HepG2 (cell line): Measurements from ENCODE around the gene RNF8. TPM values are rescaled to one million over a fixed set of nuclear protein-coding genes. Genes with fewer than 3 reads are reported as not detected.
"Not testable (repeated sequence)": the region's sequence is repeated elsewhere in the genome, so short reads cannot be mapped to it uniquely, and the experiment has no call there.

Experiments used
- HDAC2 ChIP-seq: sonication (generic); formaldehyde crosslinking; IDR thresholded peaks from 2 replicates; pipeline ENCODE4 v1.4.0; 2020; ENCODE audit warnings: missing genetic modification reagents
- KAT8 ChIP-seq: IDR thresholded peaks from 2 replicates; pipeline ENCODE4 v1.6.1; 2016; ENCODE audit warnings: missing genetic modification reagents, missing compliant biosample characterization
- NR2C2 ChIP-seq: sonication (generic); formaldehyde crosslinking; IDR thresholded peaks from 2 replicates; pipeline ENCODE4 v1.4.0; 2020; ENCODE audit warnings: missing genetic modification reagents, mild to moderate bottlenecking, moderate library complexity, borderline replicate concordance
- PPARG ChIP-seq: conservative IDR thresholded peaks from 2 replicates; pipeline ENCODE4 v1.6.1; 2016; ENCODE audit warnings: missing biosample characterization, missing genetic modification reagents
- RARA ChIP-seq: IDR thresholded peaks from 2 replicates; pipeline ENCODE4 v1.6.1; 2016; ENCODE audit warnings: missing genetic modification reagents, missing compliant biosample characterization
- RXRA ChIP-seq: sonication (generic); formaldehyde crosslinking; IDR thresholded peaks from 2 replicates; pipeline ENCODE4 v1.5.1; 2020; ENCODE audit warnings: missing genetic modification reagents
- RXRB ChIP-seq: IDR thresholded peaks from 2 replicates; pipeline ENCODE4 v1.6.1; 2016; ENCODE audit warnings: borderline replicate concordance, missing genetic modification reagents, missing compliant biosample characterization
- SIX1 ChIP-seq: sonication (generic); formaldehyde crosslinking; IDR thresholded peaks from 2 replicates; pipeline ENCODE4 v1.4.0; 2020; ENCODE audit warnings: missing genetic modification reagents, borderline replicate concordance
- SOX13 ChIP-seq, 3 experiments: fragments of 450-650 bp in 1 of 3; sonication (generic) in 1 of 3; formaldehyde crosslinking in 1 of 3; IDR thresholded peaks in 2 of 3; conservative IDR thresholded peaks in 1 of 3; 2 replicates each; pipeline versions ENCODE4 v1.5.0 to v1.6.1; 2016 to 2020; ENCODE audit warnings: antibody characterized with exemption in 1 of 3, mild to moderate bottlenecking in 1 of 3, missing compliant biosample characterization in 1 of 3, missing genetic modification reagents in 1 of 3, moderate library complexity in 1 of 3
- SOX5 ChIP-seq: IDR thresholded peaks from 2 replicates; pipeline ENCODE4 v1.6.1; 2016; ENCODE audit warnings: borderline replicate concordance
- TARDBP ChIP-seq: sonication (generic); formaldehyde crosslinking; IDR thresholded peaks from 2 replicates; pipeline ENCODE4 v1.8.0; 2022; ENCODE audit warnings: mild to moderate bottlenecking, missing genetic modification reagents
- THAP11 ChIP-seq: IDR thresholded peaks from 2 replicates; pipeline ENCODE4 v1.6.1; 2016; ENCODE audit warnings: missing biosample characterization, missing genetic modification reagents
- ZFX ChIP-seq: sonication (generic); formaldehyde crosslinking; IDR thresholded peaks from 2 replicates; pipeline ENCODE4 v1.4.0; 2020; ENCODE audit warnings: mild to moderate bottlenecking, low read depth, missing genetic modification reagents, moderate library complexity
- ZNF614 ChIP-seq: IDR thresholded peaks from 2 replicates; pipeline ENCODE4 v1.6.1; 2018; ENCODE audit warnings: missing biosample characterization, missing genetic modification reagents, inconsistent platforms, borderline replicate concordance
- polyA plus RNA-seq, 8 experiments: library from polyadenylated mRNA; depleted of rRNA in 3 of 8; stranded (reverse) in 7 of 8; unstranded in 1 of 8; fragments of >200 nt; fragmentation: Illumina TruSeq in 4 of 8; extraction: Trizol in 4 of 8; gene quantifications; 2 replicates each; pipeline versions ENCODE4 v1.2.1 to v1.2.3, GENCODE V29; 2011 to 2016; ENCODE audit warnings: low read depth in 4 of 8, missing spikeins in 1 of 8, mixed read lengths in 1 of 8; ENCODE audit not compliant: insufficient read depth in 1 of 8
- total RNA-seq, 5 experiments: library from RNA; depleted of rRNA; stranded (reverse); fragments of >200 nt; fragmentation: Illumina TruSeq; extraction: Trizol; gene quantifications; 2 replicates each; pipeline ENCODE4 v1.2.3, GENCODE V29; 2016; ENCODE audit warnings: low read depth in 1 of 5
- TF ChIP-seq, protein P1 (sequence below): sonication (generic); formaldehyde crosslinking; IDR thresholded peaks from 2 replicates; pipeline ENCODE4 v1.4.0; 2020; ENCODE audit warnings: missing genetic modification reagents
- TF ChIP-seq, protein P2 (sequence below): IDR thresholded peaks from 2 replicates; pipeline ENCODE4 v1.6.1; 2016; ENCODE audit warnings: low read depth
- TF ChIP-seq, protein P3 (sequence below): sonication (generic); formaldehyde crosslinking; IDR thresholded peaks from 2 replicates; pipeline ENCODE4 v1.4.0; 2020; ENCODE audit warnings: missing genetic modification reagents
- TF ChIP-seq, protein P4 (sequence below): sonication (generic); formaldehyde crosslinking; IDR thresholded peaks from 2 replicates; pipeline ENCODE4 v1.8.1; 2022; ENCODE audit warnings: mild to moderate bottlenecking, missing genetic modification reagents
- TF ChIP-seq, protein P5 (sequence below): sonication (generic); formaldehyde crosslinking; conservative IDR thresholded peaks from 2 replicates; pipeline ENCODE4 v1.4.0; 2020; ENCODE audit warnings: mild to moderate bottlenecking, missing genetic modification reagents, moderate library complexity

Gene RNF8
- total and polyA plus RNA-seq, 2 of the 13 experiments (the other 11 are each of a cell fraction or from before 2014, with no cell fraction given) = 21.8 to 47.6 TPM

DNA sequence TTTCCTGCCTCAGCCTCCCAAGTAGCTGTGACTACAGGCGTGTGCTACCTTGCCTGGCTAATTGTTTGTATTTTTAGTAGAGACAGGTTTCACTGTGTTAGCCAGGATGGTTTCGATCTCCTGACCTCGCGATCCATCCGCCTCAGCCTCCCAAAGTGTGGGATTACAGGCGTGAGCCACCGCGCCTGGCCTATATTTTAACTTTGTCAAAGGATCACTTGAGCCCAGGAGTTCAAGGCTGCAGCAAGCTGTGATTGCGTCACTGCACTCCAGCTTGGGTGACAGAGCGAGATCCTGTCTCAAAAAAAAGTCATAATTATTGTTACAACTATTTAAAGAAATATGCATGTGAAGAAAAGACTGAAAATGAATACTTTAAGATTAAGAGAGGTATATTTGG lies 23.4 kb upstream of the RNF8 start (continued):
- TF ChIP-seq, protein P1, sequence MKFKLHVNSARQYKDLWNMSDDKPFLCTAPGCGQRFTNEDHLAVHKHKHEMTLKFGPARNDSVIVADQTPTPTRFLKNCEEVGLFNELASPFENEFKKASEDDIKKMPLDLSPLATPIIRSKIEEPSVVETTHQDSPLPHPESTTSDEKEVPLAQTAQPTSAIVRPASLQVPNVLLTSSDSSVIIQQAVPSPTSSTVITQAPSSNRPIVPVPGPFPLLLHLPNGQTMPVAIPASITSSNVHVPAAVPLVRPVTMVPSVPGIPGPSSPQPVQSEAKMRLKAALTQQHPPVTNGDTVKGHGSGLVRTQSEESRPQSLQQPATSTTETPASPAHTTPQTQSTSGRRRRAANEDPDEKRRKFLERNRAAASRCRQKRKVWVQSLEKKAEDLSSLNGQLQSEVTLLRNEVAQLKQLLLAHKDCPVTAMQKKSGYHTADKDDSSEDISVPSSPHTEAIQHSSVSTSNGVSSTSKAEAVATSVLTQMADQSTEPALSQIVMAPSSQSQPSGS (CRISPR knock-in tag) = 0 out of 2 replicates have a peak, but pooled peaks have one; percentile 17
- TF ChIP-seq, protein P2, sequence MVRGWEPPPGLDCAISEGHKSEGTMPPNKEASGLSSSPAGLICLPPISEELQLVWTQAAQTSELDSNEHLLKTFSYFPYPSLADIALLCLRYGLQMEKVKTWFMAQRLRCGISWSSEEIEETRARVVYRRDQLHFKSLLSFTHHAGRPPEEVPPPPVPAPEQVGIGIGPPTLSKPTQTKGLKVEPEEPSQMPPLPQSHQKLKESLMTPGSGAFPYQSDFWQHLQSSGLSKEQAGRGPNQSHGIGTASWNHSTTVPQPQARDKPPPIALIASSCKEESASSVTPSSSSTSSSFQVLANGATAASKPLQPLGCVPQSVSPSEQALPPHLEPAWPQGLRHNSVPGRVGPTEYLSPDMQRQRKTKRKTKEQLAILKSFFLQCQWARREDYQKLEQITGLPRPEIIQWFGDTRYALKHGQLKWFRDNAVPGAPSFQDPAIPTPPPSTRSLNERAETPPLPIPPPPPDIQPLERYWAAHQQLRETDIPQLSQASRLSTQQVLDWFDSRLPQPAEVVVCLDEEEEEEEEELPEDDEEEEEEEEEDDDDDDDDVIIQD (CRISPR knock-in tag) = peak; percentile 85; the same call in 1 of the 2 replicates
- TF ChIP-seq SOX5 (CRISPR knock-in tag) (peak; percentile 51; the same call in 1 of the 2 replicates), PPARG (CRISPR knock-in tag) (peak; percentile 59; the same call in 1 of the 2 replicates), HDAC2 (CRISPR knock-in tag) (peak; percentile 75), RARA (CRISPR knock-in tag) (peak; percentile 97), TARDBP (peak; percentile 41; the same call in 1 of the 2 replicates), THAP11 (CRISPR knock-in tag) (0 out of 2 replicates have a peak, but pooled peaks have one; percentile 25), ZFX (CRISPR knock-in tag) (peak; percentile 38; the same call in 1 of the 2 replicates), RXRB (peak; percentile 77), SIX1 (peak; percentile 67; the same call in 1 of the 2 replicates), ZNF614 (CRISPR knock-in tag) (0 out of 2 replicates have a peak, but pooled peaks have one; percentile 57), RXRA (CRISPR knock-in tag) (peak; percentile 88), KAT8 (CRISPR knock-in tag) (0 out of 2 replicates have a peak, but pooled peaks have one; percentile 22), NR2C2 (CRISPR knock-in tag) (peak; percentile 58; the same call in 1 of the 2 replicates), SOX13 (CRISPR knock-in tag; conservative IDR thresholded peaks at IDR 0.05 in 1 of 2, IDR thresholded peaks at IDR 0.05 in 1 of 2) (peak in 1 of 2 experiments; percentile 44; a peak in 1 of 4 replicates)
- TF ChIP-seq, protein P3, sequence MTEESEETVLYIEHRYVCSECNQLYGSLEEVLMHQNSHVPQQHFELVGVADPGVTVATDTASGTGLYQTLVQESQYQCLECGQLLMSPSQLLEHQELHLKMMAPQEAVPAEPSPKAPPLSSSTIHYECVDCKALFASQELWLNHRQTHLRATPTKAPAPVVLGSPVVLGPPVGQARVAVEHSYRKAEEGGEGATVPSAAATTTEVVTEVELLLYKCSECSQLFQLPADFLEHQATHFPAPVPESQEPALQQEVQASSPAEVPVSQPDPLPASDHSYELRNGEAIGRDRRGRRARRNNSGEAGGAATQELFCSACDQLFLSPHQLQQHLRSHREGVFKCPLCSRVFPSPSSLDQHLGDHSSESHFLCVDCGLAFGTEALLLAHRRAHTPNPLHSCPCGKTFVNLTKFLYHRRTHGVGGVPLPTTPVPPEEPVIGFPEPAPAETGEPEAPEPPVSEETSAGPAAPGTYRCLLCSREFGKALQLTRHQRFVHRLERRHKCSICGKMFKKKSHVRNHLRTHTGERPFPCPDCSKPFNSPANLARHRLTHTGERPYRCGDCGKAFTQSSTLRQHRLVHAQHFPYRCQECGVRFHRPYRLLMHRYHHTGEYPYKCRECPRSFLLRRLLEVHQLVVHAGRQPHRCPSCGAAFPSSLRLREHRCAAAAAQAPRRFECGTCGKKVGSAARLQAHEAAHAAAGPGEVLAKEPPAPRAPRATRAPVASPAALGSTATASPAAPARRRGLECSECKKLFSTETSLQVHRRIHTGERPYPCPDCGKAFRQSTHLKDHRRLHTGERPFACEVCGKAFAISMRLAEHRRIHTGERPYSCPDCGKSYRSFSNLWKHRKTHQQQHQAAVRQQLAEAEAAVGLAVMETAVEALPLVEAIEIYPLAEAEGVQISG (CRISPR knock-in tag) = peak; percentile 47; the same call in 1 of the 2 replicates
- TF ChIP-seq, protein P4, sequence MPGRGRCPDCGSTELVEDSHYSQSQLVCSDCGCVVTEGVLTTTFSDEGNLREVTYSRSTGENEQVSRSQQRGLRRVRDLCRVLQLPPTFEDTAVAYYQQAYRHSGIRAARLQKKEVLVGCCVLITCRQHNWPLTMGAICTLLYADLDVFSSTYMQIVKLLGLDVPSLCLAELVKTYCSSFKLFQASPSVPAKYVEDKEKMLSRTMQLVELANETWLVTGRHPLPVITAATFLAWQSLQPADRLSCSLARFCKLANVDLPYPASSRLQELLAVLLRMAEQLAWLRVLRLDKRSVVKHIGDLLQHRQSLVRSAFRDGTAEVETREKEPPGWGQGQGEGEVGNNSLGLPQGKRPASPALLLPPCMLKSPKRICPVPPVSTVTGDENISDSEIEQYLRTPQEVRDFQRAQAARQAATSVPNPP = 0 out of 2 replicates have a peak, but pooled peaks have one; percentile 24
- TF ChIP-seq, protein P5, sequence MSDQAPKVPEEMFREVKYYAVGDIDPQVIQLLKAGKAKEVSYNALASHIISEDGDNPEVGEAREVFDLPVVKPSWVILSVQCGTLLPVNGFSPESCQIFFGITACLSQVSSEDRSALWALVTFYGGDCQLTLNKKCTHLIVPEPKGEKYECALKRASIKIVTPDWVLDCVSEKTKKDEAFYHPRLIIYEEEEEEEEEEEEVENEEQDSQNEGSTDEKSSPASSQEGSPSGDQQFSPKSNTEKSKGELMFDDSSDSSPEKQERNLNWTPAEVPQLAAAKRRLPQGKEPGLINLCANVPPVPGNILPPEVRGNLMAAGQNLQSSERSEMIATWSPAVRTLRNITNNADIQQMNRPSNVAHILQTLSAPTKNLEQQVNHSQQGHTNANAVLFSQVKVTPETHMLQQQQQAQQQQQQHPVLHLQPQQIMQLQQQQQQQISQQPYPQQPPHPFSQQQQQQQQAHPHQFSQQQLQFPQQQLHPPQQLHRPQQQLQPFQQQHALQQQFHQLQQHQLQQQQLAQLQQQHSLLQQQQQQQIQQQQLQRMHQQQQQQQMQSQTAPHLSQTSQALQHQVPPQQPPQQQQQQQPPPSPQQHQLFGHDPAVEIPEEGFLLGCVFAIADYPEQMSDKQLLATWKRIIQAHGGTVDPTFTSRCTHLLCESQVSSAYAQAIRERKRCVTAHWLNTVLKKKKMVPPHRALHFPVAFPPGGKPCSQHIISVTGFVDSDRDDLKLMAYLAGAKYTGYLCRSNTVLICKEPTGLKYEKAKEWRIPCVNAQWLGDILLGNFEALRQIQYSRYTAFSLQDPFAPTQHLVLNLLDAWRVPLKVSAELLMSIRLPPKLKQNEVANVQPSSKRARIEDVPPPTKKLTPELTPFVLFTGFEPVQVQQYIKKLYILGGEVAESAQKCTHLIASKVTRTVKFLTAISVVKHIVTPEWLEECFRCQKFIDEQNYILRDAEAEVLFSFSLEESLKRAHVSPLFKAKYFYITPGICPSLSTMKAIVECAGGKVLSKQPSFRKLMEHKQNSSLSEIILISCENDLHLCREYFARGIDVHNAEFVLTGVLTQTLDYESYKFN (CRISPR knock-in tag) = peak; percentile 79
- TF ChIP-seq SOX13 (IDR thresholded peaks at IDR 0.05) = not testable (repeated sequence)
